Prostate gland (tissue), 2 donors: ENCODE measurements around the gene BTG1. TPM values are rescaled to one million over a fixed set of nuclear protein-coding genes. Genes with fewer than 3 reads are reported as not detected.

Experiments used
- DNase-seq: peaks from one replicate; pipeline ENCODE4 v3.0.0-alpha.2; 2019; ENCODE audit warnings: low spot score
- H3K27ac ChIP-seq, 2 donors: fragments of 200-600 bp; sonication (generic); 2 replicates each; pipeline ENCODE4 v1.5.1; 2017 to 2019
- H3K27me3 ChIP-seq: fragments of 200-600 bp; sonication (generic); replicated peaks from 2 replicates; pipeline ENCODE4 v1.5.1; 2019; ENCODE audit not compliant: insufficient read depth
- H3K36me3 ChIP-seq, 2 donors: fragments of 200-600 bp; sonication (generic); 1 replicate in 1 of 2; 2 replicates in 1 of 2; pipeline versions ENCODE4 v1.5.1 to v1.8.1; 2017 to 2019
- H3K4me1 ChIP-seq: fragments of 200-600 bp; sonication (generic); replicated peaks from 2 replicates; pipeline ENCODE4 v1.5.1; 2019
- H3K4me3 ChIP-seq, 2 donors: fragments of 200-600 bp; sonication (generic); 2 replicates each; pipeline ENCODE4 v1.5.1; 2017 to 2019
- H3K9me3 ChIP-seq: fragments of 200-600 bp; sonication (generic); 2 replicates; pipeline ENCODE4 v1.5.1; 2017
- CTCF ChIP-seq, 4 experiments: fragments of 200-600 bp in 2 of 4; fragments of 450-650 bp in 2 of 4; sonication (generic) in 2 of 4; IDR thresholded peaks; 1 replicate in 3 of 4; 2 replicates in 1 of 4; pipeline ENCODE4 v1.5.1; 2016 to 2019; ENCODE audit warnings: antibody characterized with exemption in 4 of 4, mild to moderate bottlenecking in 2 of 4, moderate library complexity in 2 of 4
- POLR2A ChIP-seq: fragments of 450-650 bp; IDR thresholded peaks from one replicate; pipeline ENCODE4 v1.6.1; 2016; ENCODE audit warnings: antibody characterized with exemption, mild to moderate bottlenecking
- POLR2AphosphoS5 ChIP-seq: sonication (generic); formaldehyde crosslinking; IDR thresholded peaks from one replicate; pipeline ENCODE4 v1.6.1; 2017; ENCODE audit warnings: antibody characterized with exemption
- WGBS: methylation state at CpG from one replicate; pipeline ENCODE4 v1.1.5; 2018; 5-methylcytosine and 5-hydroxymethylcytosine counted together
- intact Hi-C: fragments of 100-400 bp; cut with DNase I; formaldehyde crosslinking; loops from one replicate; pipeline ENCODE4 v1.14.2; 2022
- total RNA-seq, 2 donors: library from RNA; depleted of rRNA; stranded (reverse); fragments of >200 nt; gene quantifications; one replicate each; pipeline ENCODE4 v1.1.0, GENCODE V29; 2016

The BTG1 gene
- total RNA-seq, 2 donors from 2014 or later = 52.7 to 56.9 TPM

GRCh38 chr12:92107621-92108131 lies 38.0 kb downstream of the BTG1 start:
- Histone ChIP-seq H3K4me1 (no peaks in the 10 kb centered on the region), H3K27me3 (no peaks in the 10 kb centered on the region), H3K9me3 (no peaks in the 10 kb centered on the region), H3K36me3 (no peaks in the 10 kb centered on the region), H3K27ac (peak overlapping the region in 1 of 2 donors; percentile 15), H3K4me3 (no peak overlapping the region)
- WGBS = 33% methylated on average over 7 of the region's 7 CpGs
- intact Hi-C loops = no loop called here
- TF ChIP-seq POLR2AphosphoS5 = no peak
- TF ChIP-seq CTCF (IDR thresholded peaks at IDR 0.05) = no peak
- no peak for TF ChIP-seq POLR2A
- DNase-seq = no peak

GRCh38 chr12:92107094-92107493 lies 38.6 kb downstream of the BTG1 start:
- WGBS = 68% methylated on average over 4 of the region's 4 CpGs
- no peaks in the 10 kb centered on the region for H3K27me3 ChIP-seq
- no peak for DNase-seq
- TF ChIP-seq POLR2A = no peak
- no peak for TF ChIP-seq CTCF (IDR thresholded peaks at IDR 0.05)
- no peak for TF ChIP-seq POLR2AphosphoS5
- H3K9me3 ChIP-seq = no peaks in the 10 kb centered on the region
- H3K36me3 ChIP-seq = no peaks in the 10 kb centered on the region
- H3K4me1 ChIP-seq = no peaks in the 10 kb centered on the region
- intact Hi-C loops = no loop called here
- H3K27ac ChIP-seq = no peak overlapping the region
- H3K4me3 ChIP-seq = no peak overlapping the region

- TF ChIP-seq POLR2A (no peak), CTCF (IDR thresholded peaks at IDR 0.05) (no peak), POLR2AphosphoS5 (no peak)
- Histone ChIP-seq H3K27me3 (no peaks in the 10 kb centered on the region), H3K36me3 (no peaks in the 10 kb centered on the region), H3K9me3 (no peaks in the 10 kb centered on the region), H3K4me1 (no peaks in the 10 kb centered on the region), H3K27ac (no peak overlapping the region), H3K4me3 (no peak overlapping the region)
- no peak for DNase-seq
- intact Hi-C loops = no loop called here
- 81% methylated on average over 5 of the region's 5 CpGs for WGBS
Observed at GRCh38 chr12:92105676-92106075, 40.0 kb downstream of the BTG1 start.

- intact Hi-C loops = no loop called here
- WGBS = 68% methylated on average over 2 of the region's 2 CpGs
- Histone ChIP-seq H3K9me3 (no peaks in the 10 kb centered on the region), H3K27ac (no peak overlapping the region), H3K4me1 (no peaks in the 10 kb centered on the region), H3K4me3 (no peak overlapping the region), H3K36me3 (no peaks in the 10 kb centered on the region), H3K27me3 (no peaks in the 10 kb centered on the region)
- DNase-seq = no peak
- TF ChIP-seq POLR2A (no peak), POLR2AphosphoS5 (no peak), CTCF (IDR thresholded peaks at IDR 0.05) (no peak)
Observed at GRCh38 chr12:92105110-92105509, 40.5 kb downstream of the BTG1 start.

- no peaks in the 10 kb centered on the region for H3K27me3 ChIP-seq
- H3K4me3 ChIP-seq = no peak overlapping the region
- DNase-seq = no peak
- no peak for TF ChIP-seq POLR2AphosphoS5
- no peak for TF ChIP-seq CTCF (IDR thresholded peaks at IDR 0.05)
- TF ChIP-seq POLR2A = no peak
- H3K27ac ChIP-seq = no peak overlapping the region
- WGBS = 71% methylated on average over 2 of the region's 2 CpGs
- no peaks in the 10 kb centered on the region for H3K4me1 ChIP-seq
- H3K36me3 ChIP-seq = no peaks in the 10 kb centered on the region
- H3K9me3 ChIP-seq = no peaks in the 10 kb centered on the region
- intact Hi-C loops = no loop called here
Observed at GRCh38 chr12:92102606-92103005, 43.0 kb downstream of the BTG1 start.
